ENCODE data around the gene NR1H2.

Gene NR1H2

GRCh38 chr19:50427318-50427925, 51.2 kb downstream of the NR1H2 start:
- no peak for DNase-seq

- DNase-seq = no peak
Measured at GRCh38 chr19:50427997-50428425, 51.8 kb downstream of the NR1H2 start.

DNA sequence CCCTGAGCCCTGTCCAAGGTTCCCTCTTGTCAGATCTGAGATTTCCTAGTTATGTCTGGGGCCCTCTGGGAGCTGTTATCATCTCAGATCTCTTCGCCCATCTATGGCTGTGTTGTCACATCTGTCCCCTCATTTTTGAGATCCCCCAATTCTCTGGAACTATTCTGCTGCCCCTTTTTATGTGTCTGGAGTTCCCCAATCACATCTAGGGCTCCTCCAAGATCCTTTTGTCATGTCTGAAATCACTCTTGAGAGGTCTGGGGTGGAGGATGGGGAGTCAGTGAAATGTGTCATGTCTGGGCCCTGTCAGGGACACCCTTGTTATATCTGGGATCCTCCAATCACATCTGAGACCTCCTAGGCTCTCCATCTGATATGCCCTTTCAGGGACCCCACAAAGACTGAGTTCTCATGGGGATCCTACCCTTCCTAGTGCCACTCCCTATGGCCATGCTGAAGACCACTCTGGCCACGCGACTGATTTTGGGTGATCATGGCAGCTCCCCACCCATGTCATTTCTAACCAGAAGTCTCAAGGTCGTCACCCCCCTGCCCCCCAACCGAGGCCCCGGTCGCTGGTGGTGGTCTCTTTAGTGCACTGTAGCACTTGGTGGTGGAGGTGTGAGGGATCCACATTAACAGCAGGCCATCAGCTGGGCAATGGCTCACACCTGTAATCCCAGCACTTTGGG, 52.7 kb downstream of the NR1H2 start:
- no peak for DNase-seq

GRCh38 chr19:50430888-50431342, 54.7 kb downstream of the NR1H2 start:
- DNase-seq = no peak

GRCh38 chr19:50431343-50432220, 55.3 kb downstream of the NR1H2 start:
- DNase-seq = peak; percentile 77

GRCh38 chr19:50432221-50433028, 56.2 kb downstream of the NR1H2 start, which contains the start of gene MYBPC2:
MYBPC2 (plus strand) TSS chr19:50432892; CDS start chr19:50432954, 62 bp downstream.
- DNase-seq = no peak

All from NCI-H2171 (cell line).